GM19395 (cell line): ENCODE measurements around the gene NRP2.

Experiments
- ATAC-seq: cut with Tn5 transposase; IDR thresholded peaks from one replicate; pipeline ENCODE4 v1.9.1; 2021; ENCODE audit warnings: mild to moderate bottlenecking, moderate library complexity; ENCODE audit not compliant: unreplicated experiment

The NRP2 gene

GRCh38 chr2:205727174-205727573, 44.9 kb downstream of the NRP2 start:
- ATAC-seq, result no peak

- no peak for ATAC-seq
These were observed 46.1 kb downstream of the NRP2 start for GRCh38 chr2:205728366-205728765.

GRCh38 chr2:205730191-205730590, 47.9 kb downstream of the NRP2 start:
- ATAC-seq, result no peak

- peak; percentile 35 for ATAC-seq
These were observed 48.6 kb downstream of the NRP2 start for GRCh38 chr2:205730701-205731582.

GRCh38 chr2:205731583-205731981, 49.3 kb downstream of the NRP2 start:
- peak; percentile 62 for ATAC-seq

GRCh38 chr2:205732314-205732713, 50.0 kb downstream of the NRP2 start:
- ATAC-seq, result no peak

- ATAC-seq, result no peak
These were observed 50.8 kb downstream of the NRP2 start for GRCh38 chr2:205733082-205733481.

GRCh38 chr2:205733648-205734047, 51.3 kb downstream of the NRP2 start:
- no peak for ATAC-seq

GRCh38 chr2:205734436-205735037, 52.2 kb downstream of the NRP2 start:
- ATAC-seq, result no peak

- no peak for ATAC-seq
These were observed 56.0 kb downstream of the NRP2 start for GRCh38 chr2:205738117-205738968.

- no peak for ATAC-seq
These were observed 57.3 kb downstream of the NRP2 start for GRCh38 chr2:205739620-205740019.

GRCh38 chr2:205740381-205740780, 58.1 kb downstream of the NRP2 start:
- no peak for ATAC-seq

GRCh38 chr2:205741256-205741978, 59.1 kb downstream of the NRP2 start:
- no peak for ATAC-seq

- ATAC-seq, result no peak
These were observed 60.8 kb downstream of the NRP2 start for GRCh38 chr2:205743137-205743536.

GRCh38 chr2:205744074-205744591, 61.8 kb downstream of the NRP2 start:
- no peak for ATAC-seq

- no peak for ATAC-seq
These were observed 63.5 kb downstream of the NRP2 start for GRCh38 chr2:205745661-205746419.

GRCh38 chr2:205746420-205746785, 64.1 kb downstream of the NRP2 start:
- ATAC-seq, result no peak

GRCh38 chr2:205747829-205748386, 65.6 kb downstream of the NRP2 start:
- ATAC-seq, result no peak

- ATAC-seq, result no peak
These were observed 66.3 kb downstream of the NRP2 start for GRCh38 chr2:205748639-205749038.

GRCh38 chr2:205749078-205749477, 66.8 kb downstream of the NRP2 start:
- ATAC-seq, result no peak
